HCT116 (cell line): Measurements from ENCODE around the gene KLF16. TPM values are rescaled to one million over a fixed set of nuclear protein-coding genes. Genes with fewer than 3 reads are reported as not detected.

ENCODE experiments used
- ATAC-seq: fragments of 200-7000 bp; cut with Tn5 transposase; 2 replicates; pipeline ENCODE4 v1.9.1; 2020; ENCODE audit warnings: mild to moderate bottlenecking, moderate library complexity
- BruUV-seq: library from RNA; stranded (reverse); fragments of 400-500 nt; replicated peaks from 2 replicates; lab custom pipeline; 2021; lab: Mats Ljungman, UMichigan
- CTCF ChIA-PET: fragments of 300-600 bp; sonication (Branson Sonifier 250); formaldehyde crosslinking; loops from one replicate; lab custom pipeline; 2021; ENCODE audit warnings: antibody characterized with exemption; lab: Charles Lee
- POLR2A ChIA-PET: fragments of 300-600, 350-600 bp; sonication (Branson Sonifier 250); formaldehyde crosslinking; loops from one replicate; lab custom pipeline; 2021; ENCODE audit warnings: antibody characterized with exemption; lab: Charles Lee
- RAD21 ChIA-PET, 2 experiments: fragments of 300-600 bp; sonication (Branson Sonifier 250); formaldehyde crosslinking; loops; one replicate each; lab custom pipeline; 2023; ENCODE audit warnings: low total read pairs in 2 of 2; ENCODE audit not compliant: uncharacterized antibody in 2 of 2, unreplicated experiment in 2 of 2, low non-redundant PET in 1 of 2; lab: Charles Lee
- DNase-seq: peaks from one replicate; pipeline ENCODE4 v3.0.0-alpha.2; 2010; ENCODE audit warnings: low read depth, low spot score
- H2AFZ ChIP-seq: fragments of 200-600 bp; shearing (Covaris generic), sonication (generic); 2 replicates; pipeline ENCODE4 v1.6.1; 2017; ENCODE audit warnings: low read depth, mixed run types, mixed read lengths, antibody characterized with exemption, low read length; ENCODE audit not compliant: poor library complexity, severe bottlenecking
- H3K27ac ChIP-seq: 2 replicates; pipeline ENCODE4 v1.5.1; 2012; ENCODE audit warnings: low read depth, low read length
- H3K27me3 ChIP-seq: fragments of 200-600 bp; sonication (generic); 2 replicates; pipeline ENCODE4 v1.6.1; 2016; ENCODE audit warnings: mixed run types, low read length, mixed read lengths; ENCODE audit not compliant: insufficient read depth
- H3K36me3 ChIP-seq, 2 experiments: fragments of 200-500 bp in 1 of 2; fragments of 200-600 bp in 1 of 2; sonication (Bioruptor generic) in 1 of 2; sonication (generic) in 1 of 2; 2 replicates each; pipeline versions ENCODE4 v1.5.1 to v1.6.1; 2014 to 2016; ENCODE audit warnings: low read length in 2 of 2, inconsistent platforms in 1 of 2, mixed read lengths in 1 of 2, mixed run types in 1 of 2; ENCODE audit not compliant: insufficient read depth in 2 of 2, control insufficient read depth in 1 of 2
- H3K4me1 ChIP-seq, 2 experiments: fragments of 200-600 bp in 1 of 2; sonication (generic) in 1 of 2; 2 replicates each; pipeline versions ENCODE4 v1.5.1 to v1.6.1; 2012 to 2017; ENCODE audit warnings: low read length in 2 of 2, inconsistent platforms in 1 of 2, mild to moderate bottlenecking in 1 of 2, mixed read lengths in 1 of 2, mixed run types in 1 of 2, moderate library complexity in 1 of 2; ENCODE audit not compliant: insufficient read depth in 2 of 2, control insufficient read depth in 1 of 2
- H3K4me2 ChIP-seq: fragments of 200-600 bp; sonication (generic); 2 replicates; pipeline ENCODE4 v1.6.1; 2017; ENCODE audit warnings: mixed run types, low read length, mixed read lengths
- H3K4me3 ChIP-seq, 2 experiments: fragments of 200-600 bp in 1 of 2; sonication (generic) in 1 of 2; replicated peaks in 1 of 2; 2 replicates each; pipeline ENCODE4 v1.5.1; 2011 to 2016; ENCODE audit warnings: low read length in 2 of 2, control low read depth in 1 of 2, low read depth in 1 of 2, mild to moderate bottlenecking in 1 of 2, mixed read lengths in 1 of 2, mixed run types in 1 of 2
- H3K79me2 ChIP-seq: fragments of 200-600 bp; sonication (generic); 2 replicates; pipeline ENCODE4 v1.6.1; 2017; ENCODE audit warnings: mild to moderate bottlenecking, mixed run types, low read length, moderate library complexity, mixed read lengths; ENCODE audit not compliant: insufficient read depth
- H3K9ac ChIP-seq: fragments of 200-600 bp; sonication (generic); 2 replicates; pipeline ENCODE4 v1.6.1; 2016; ENCODE audit warnings: low read length, mixed read lengths
- H3K9me2 ChIP-seq: fragments of 200-600 bp; sonication (generic), shearing (Covaris generic); 2 replicates; pipeline ENCODE4 v1.6.1; 2017; ENCODE audit warnings: mixed run types, mild to moderate bottlenecking, moderate library complexity; ENCODE audit not compliant: insufficient read depth
- H3K9me3 ChIP-seq, 2 experiments: fragments of 200-500 bp in 1 of 2; fragments of 200-600 bp in 1 of 2; sonication (Bioruptor generic) in 1 of 2; sonication (generic) in 1 of 2; 2 replicates each; pipeline ENCODE4 v1.6.1; 2014 to 2017; ENCODE audit warnings: low read length in 2 of 2, mixed read lengths in 2 of 2, inconsistent platforms in 1 of 2, low read depth in 1 of 2, mild to moderate bottlenecking in 1 of 2, mixed run types in 1 of 2, moderate library complexity in 1 of 2; ENCODE audit not compliant: control insufficient read depth in 1 of 2, insufficient read depth in 1 of 2
- H4K20me1 ChIP-seq: fragments of 200-600 bp; sonication (generic), shearing (Covaris generic); 2 replicates; pipeline ENCODE4 v1.6.1; 2017; ENCODE audit warnings: mixed run types, mild to moderate bottlenecking, moderate library complexity; ENCODE audit not compliant: insufficient read depth
- CTCF ChIP-seq, 3 experiments: fragments of 200-600 bp in 1 of 3; sonication (generic) in 1 of 3; IDR thresholded peaks in 2 of 3; conservative IDR thresholded peaks in 1 of 3; 2 replicates each; pipeline ENCODE4 v1.5.1; 2012 to 2017; ENCODE audit warnings: low read depth in 2 of 3, low read length in 2 of 3, antibody characterized with exemption in 1 of 3, borderline replicate concordance in 1 of 3, control low read depth in 1 of 3, mild to moderate bottlenecking in 1 of 3, mixed read lengths in 1 of 3, mixed run types in 1 of 3, moderate library complexity in 1 of 3; ENCODE audit not compliant: insufficient read depth in 1 of 3
- EGR1 ChIP-seq: IDR thresholded peaks from 2 replicates; pipeline ENCODE4 v1.6.1; 2012; ENCODE audit warnings: low read depth
- ELF1 ChIP-seq: IDR thresholded peaks from 2 replicates; pipeline ENCODE4 v1.6.1; 2012; ENCODE audit warnings: low read depth, borderline replicate concordance
- EZH2 ChIP-seq: fragments of 200-600 bp; sonication (generic); IDR thresholded peaks from 2 replicates; pipeline ENCODE4 v1.6.1; 2017; ENCODE audit warnings: antibody characterized with exemption, mixed run types
- EZH2phosphoT487 ChIP-seq: fragments of 200-600 bp; IDR thresholded peaks from 2 replicates; pipeline ENCODE4 v1.6.1; 2018; ENCODE audit warnings: antibody characterized with exemption, borderline replicate concordance
- POLR2A ChIP-seq: IDR thresholded peaks from 2 replicates; pipeline ENCODE4 v1.7.0; 2011; ENCODE audit warnings: borderline replicate concordance; ENCODE audit not compliant: insufficient read depth, insufficient read length; ENCODE audit errors: extremely low read depth
- POLR2AphosphoS5 ChIP-seq: IDR thresholded peaks from 2 replicates; pipeline ENCODE4 v1.6.1; 2011; ENCODE audit warnings: mild to moderate bottlenecking, low read depth, low read length, moderate library complexity
- RAD21 ChIP-seq: IDR thresholded peaks from 2 replicates; pipeline ENCODE4 v1.6.1; 2012; ENCODE audit warnings: low read depth, mild to moderate bottlenecking
- SIN3A ChIP-seq: IDR thresholded peaks from 2 replicates; pipeline ENCODE4 v1.6.1; 2012; ENCODE audit warnings: low read depth
- SP1 ChIP-seq: IDR thresholded peaks from 2 replicates; pipeline ENCODE4 v1.6.1; 2012; ENCODE audit warnings: low read depth
- SRF ChIP-seq: IDR thresholded peaks from 2 replicates; pipeline ENCODE4 v1.6.1; 2012; ENCODE audit warnings: low read depth
- YY1 ChIP-seq: IDR thresholded peaks from 2 replicates; pipeline ENCODE4 v1.6.1; 2011; ENCODE audit warnings: low read length, low read depth, moderate library complexity, mild to moderate bottlenecking; ENCODE audit not compliant: insufficient replicate concordance; ENCODE audit errors: extremely low read depth
- ZFX ChIP-seq: fragments of 450-650 bp; IDR thresholded peaks from 2 replicates; pipeline ENCODE4 v1.6.1; 2017
- ZNF274 ChIP-seq: fragments of 200-500 bp; sonication (Bioruptor generic); IDR thresholded peaks from 2 replicates; pipeline ENCODE4 v1.6.1; 2014; ENCODE audit warnings: mild to moderate bottlenecking, low read depth, low read length, inconsistent platforms
- intact Hi-C: fragments of 100-400 bp; cut with micrococcal nuclease; formaldehyde crosslinking; loops from 2 replicates; pipeline ENCODE4 v1.10.0; 2022
- total RNA-seq: library from RNA; stranded (reverse); gene quantifications from one replicate; pipeline ENCODE4 v1.2.1, GENCODE V29; 2021; ENCODE audit not compliant: unreplicated experiment
- TF ChIP-seq, protein P1 (sequence below): IDR thresholded peaks from 2 replicates; pipeline ENCODE4 v1.6.1; 2012
- TF ChIP-seq, protein P2 (sequence below): IDR thresholded peaks from 2 replicates; pipeline ENCODE4 v1.6.1; 2012

The KLF16 gene
- total RNA-seq, 1 experiment from 2014 or later, result 64.3 TPM

GRCh38 chr19:1884719-1885334, 21.4 kb upstream of the KLF16 start:
- peaks cover 10 to 30% of the 10 kb centered on the region in 2 experiments; a peak in 3 of 4 replicates for H3K4me1 ChIP-seq
- no peak overlapping the region for H2AFZ ChIP-seq
- intact Hi-C loops, result no loop called here
- H3K9me2 ChIP-seq, result no peaks in the 10 kb centered on the region
- TF ChIP-seq CTCF (IDR thresholded peaks at IDR 0.05 in 2 of 3, conservative IDR thresholded peaks at IDR 0.05 in 1 of 3; ENCODE audit: borderline replicate concordance in 1 of 3, insufficient read depth in 1 of 3, low read depth in 2 of 3, low read length in 2 of 3), result no peak
- peak; percentile 78; the same call in 1 of the 2 replicates for TF ChIP-seq ZFX
- H4K20me1 ChIP-seq, result no peaks in the 10 kb centered on the region
- peak overlapping the region; percentile 49 for H3K27ac ChIP-seq
- BruUV-seq, result no TSS peak
- H3K79me2 ChIP-seq, result peaks cover 44% of the 10 kb centered on the region
- H3K4me2 ChIP-seq, result peak overlapping the region; percentile 94
- peak; percentile 37 for ATAC-seq
- POLR2A ChIA-PET, result no interaction called here
- H3K27me3 ChIP-seq, result no peaks in the 10 kb centered on the region
- peak overlapping the region; percentile 94 for H3K9ac ChIP-seq
- RAD21 ChIA-PET, result no interaction called here
- peak overlapping the region; percentile 94 to 97 for H3K4me3 ChIP-seq
- no peak for DNase-seq
- CTCF ChIA-PET, result interaction anchor here (1.1 kb wide), 1 partner anchor 20 kb away, joined by 5 read pairs; no protein-coding TSS in a partner anchor
- no peaks in the 10 kb centered on the region for H3K36me3 ChIP-seq
- no peaks in the 10 kb centered on the region for H3K9me3 ChIP-seq

- ChIA-PET RAD21 (no interaction called here), POLR2A (no interaction called here), CTCF (no interaction called here)
- Histone ChIP-seq H2AFZ (no peak overlapping the region), H3K27me3 (no peaks in the 10 kb centered on the region), H4K20me1 (no peaks in the 10 kb centered on the region), H3K9ac (peak overlapping the region; percentile 94), H3K27ac (peak overlapping the region; percentile 49; the same call in 1 of the 2 replicates), H3K4me2 (peak overlapping the region; percentile 94), H3K9me3 (no peaks in the 10 kb centered on the region), H3K79me2 (peaks cover 44% of the 10 kb centered on the region), H3K4me3 (peak overlapping the region; percentile 94 to 97), H3K36me3 (no peaks in the 10 kb centered on the region), H3K9me2 (no peaks in the 10 kb centered on the region), H3K4me1 (peaks cover 10 to 30% of the 10 kb centered on the region in 2 experiments; a peak in 3 of 4 replicates)
- BruUV-seq, result no TSS peak
- intact Hi-C loops, result no loop called here
- peak; percentile 24; the same call in 1 of the 2 replicates for ATAC-seq
- DNase-seq, result no peak
- TF ChIP-seq EZH2 (no peak), SIN3A (no peak), POLR2A (no peak), EGR1 (no peak), EZH2phosphoT487 (no peak), RAD21 (no peak), ELF1 (no peak), SRF (no peak), POLR2AphosphoS5 (no peak), YY1 (no peak), CTCF (IDR thresholded peaks at IDR 0.05 in 2 of 3, conservative IDR thresholded peaks at IDR 0.05 in 1 of 3; ENCODE audit: borderline replicate concordance in 1 of 3, insufficient read depth in 1 of 3, low read depth in 2 of 3, low read length in 2 of 3) (no peak), SP1 (no peak), ZNF274 (no peak)
- TF ChIP-seq, protein P1, sequence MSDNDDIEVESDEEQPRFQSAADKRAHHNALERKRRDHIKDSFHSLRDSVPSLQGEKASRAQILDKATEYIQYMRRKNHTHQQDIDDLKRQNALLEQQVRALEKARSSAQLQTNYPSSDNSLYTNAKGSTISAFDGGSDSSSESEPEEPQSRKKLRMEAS, result no peak
- TF ChIP-seq, protein P2, sequence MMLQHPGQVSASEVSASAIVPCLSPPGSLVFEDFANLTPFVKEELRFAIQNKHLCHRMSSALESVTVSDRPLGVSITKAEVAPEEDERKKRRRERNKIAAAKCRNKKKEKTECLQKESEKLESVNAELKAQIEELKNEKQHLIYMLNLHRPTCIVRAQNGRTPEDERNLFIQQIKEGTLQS, result no peak
These were observed 20.9 kb upstream of the KLF16 start for GRCh38 chr19:1884291-1884718.
